ENCODE results near the gene FOXJ2.
"Not testable (repeated sequence)": the region's sequence is repeated elsewhere in the genome, so short reads cannot be mapped to it uniquely, and the experiment has no call there.

The FOXJ2 gene

DNA sequence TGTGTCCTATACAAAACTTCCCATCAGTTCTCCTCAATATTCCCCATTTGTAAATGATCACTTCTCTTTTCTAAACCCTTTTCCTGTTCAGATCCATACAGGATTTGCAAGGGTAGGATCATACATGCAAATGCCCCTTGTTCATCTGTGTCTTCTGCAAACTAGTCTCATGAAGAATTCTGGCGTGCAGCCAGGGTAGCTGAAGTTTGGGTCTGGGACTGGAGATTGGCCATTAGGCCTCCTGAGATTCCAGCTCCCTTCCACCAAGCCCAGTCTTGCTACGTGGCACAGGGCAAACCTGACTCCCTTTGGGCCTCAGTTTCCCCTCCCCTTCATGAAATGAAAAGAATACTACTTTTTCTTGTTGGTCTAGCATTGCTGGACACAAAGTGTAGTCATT is 22.3 kb downstream of the FOXJ2 start:
- DNase-seq (ENCODE audit: low read depth) = no peak

GRCh38 chr12:8057306-8057705 is 24.8 kb downstream of the FOXJ2 start:
- no peak for DNase-seq (ENCODE audit: low read depth)
- no peak overlapping the region for H3K4me3 ChIP-seq (ENCODE audit: low read depth, low read length)

More for the DNA sequence above, 22.3 kb downstream of the FOXJ2 start:
- no peak overlapping the region for H3K4me3 ChIP-seq (ENCODE audit: low read depth, low read length)

GRCh38 chr12:8057839-8058238 is 25.3 kb downstream of the FOXJ2 start:
- H3K4me3 ChIP-seq (ENCODE audit: low read depth, low read length) = no peak overlapping the region
- DNase-seq (ENCODE audit: low read depth) = peak; percentile 55

DNA sequence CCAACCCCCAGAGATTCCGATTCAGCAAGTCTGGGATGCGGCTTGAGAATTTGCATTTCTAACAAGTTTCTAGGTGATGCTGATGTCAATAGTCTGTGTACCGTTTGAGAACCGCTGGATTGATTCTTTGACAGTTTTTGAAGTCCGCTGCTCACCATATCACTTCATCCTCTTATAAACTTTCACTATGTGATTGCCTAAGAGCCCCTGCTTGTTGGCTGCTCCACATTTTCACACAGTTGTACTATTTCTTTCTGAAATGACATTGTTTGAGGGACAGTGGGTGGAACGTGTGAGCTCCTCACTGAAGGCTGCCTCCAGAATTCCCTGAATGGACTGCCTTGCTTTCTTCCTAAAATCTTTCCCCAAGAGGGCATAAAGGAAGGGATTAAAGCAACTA is 26.0 kb downstream of the FOXJ2 start:
- DNase-seq (ENCODE audit: low read depth) = no peak
- no peak overlapping the region for H3K4me3 ChIP-seq (ENCODE audit: low read depth, low read length)

- H3K4me3 ChIP-seq (ENCODE audit: low read depth, low read length) = no peak overlapping the region
These were observed 31.6 kb downstream of the FOXJ2 start for GRCh38 chr12:8064131-8064530.

GRCh38 chr12:8065991-8066594 is 33.6 kb downstream of the FOXJ2 start, which contains the start of gene C3AR1:
Gene C3AR1, minus strand, starts transcription at chr12:8066359. Its CDS starts 6,174 bp downstream, at chr12:8060185.
- DNase-seq (ENCODE audit: low read depth) = peak; percentile 25
- no peak within 1 kb of the TSS for H3K4me3 ChIP-seq (ENCODE audit: low read depth, low read length)

More at GRCh38 chr12:8064131-8064530, 31.6 kb downstream of the FOXJ2 start:
- no peak for DNase-seq (ENCODE audit: low read depth)

DNA sequence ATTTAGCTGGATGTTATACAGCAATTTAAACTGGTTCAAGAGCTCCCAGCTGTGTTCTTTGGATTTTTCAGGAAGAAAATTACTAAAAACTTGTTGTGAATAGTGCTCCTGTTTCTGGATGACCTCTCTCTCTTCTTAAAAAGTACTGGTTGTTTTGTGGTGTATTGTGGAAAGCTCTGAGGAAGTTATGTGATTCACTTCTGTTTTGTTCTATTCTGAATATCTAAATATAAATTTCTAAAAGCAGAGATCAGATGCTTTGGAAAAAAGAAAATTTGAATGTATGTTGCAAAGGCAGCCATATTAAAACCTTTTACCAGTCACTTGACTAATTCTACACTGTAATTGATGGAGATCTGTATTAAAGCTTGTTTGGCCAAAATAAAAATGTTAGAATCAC is 37.1 kb downstream of the FOXJ2 start:
- H3K4me3 ChIP-seq (ENCODE audit: low read depth, low read length) = no peak overlapping the region
- no peak for DNase-seq (ENCODE audit: low read depth)

- not testable (repeated sequence) for H3K4me3 ChIP-seq (ENCODE audit: low read depth, low read length); DNase-seq (ENCODE audit: low read depth)
These were observed 39.3 kb downstream of the FOXJ2 start for GRCh38 chr12:8071820-8072219.

DNA sequence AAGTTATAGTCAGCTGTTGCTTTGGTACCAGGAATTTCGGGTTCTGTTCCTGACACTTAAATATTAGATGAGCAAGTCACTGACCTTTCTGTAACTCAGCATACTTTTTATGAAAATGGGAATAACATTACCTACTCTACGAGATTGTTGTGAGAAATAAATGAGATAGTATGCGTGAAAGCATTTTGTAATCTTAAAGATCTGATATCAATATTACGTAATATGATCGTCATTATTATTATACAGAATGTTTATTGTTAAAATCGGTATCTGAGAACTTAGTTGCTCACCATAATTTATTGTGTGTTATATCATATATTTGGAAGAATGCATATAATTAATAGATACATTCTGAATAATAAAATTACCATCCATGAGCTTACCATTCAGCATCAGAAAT is 43.4 kb downstream of the FOXJ2 start:
- no peak for DNase-seq (ENCODE audit: low read depth)
- no peak overlapping the region for H3K4me3 ChIP-seq (ENCODE audit: low read depth, low read length)

DNA sequence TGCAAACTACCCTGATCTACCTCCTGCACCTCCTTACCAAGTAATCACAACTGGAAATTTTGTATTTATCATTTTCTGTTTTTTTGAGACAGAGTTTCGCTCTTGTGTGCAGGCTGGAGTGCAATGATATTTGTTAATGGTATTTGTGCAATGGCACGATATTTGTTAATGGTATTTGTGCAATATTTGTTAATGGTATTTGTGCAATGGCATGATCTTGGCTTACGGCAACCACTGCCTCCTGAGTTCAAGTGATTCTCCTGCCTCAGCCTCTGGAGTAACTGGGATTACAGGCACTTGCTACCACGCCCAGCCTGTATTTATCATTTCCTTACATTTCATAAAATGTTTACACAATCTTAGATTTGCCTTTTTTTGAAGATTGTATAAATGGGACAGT is 43.9 kb downstream of the FOXJ2 start:
- H3K4me3 ChIP-seq (ENCODE audit: low read depth, low read length) = no peak overlapping the region
- no peak for DNase-seq (ENCODE audit: low read depth)

GRCh38 chr12:8077207-8077606 is 44.7 kb downstream of the FOXJ2 start:
- DNase-seq (ENCODE audit: low read depth) = no peak
- no peak overlapping the region for H3K4me3 ChIP-seq (ENCODE audit: low read depth, low read length)

DNA sequence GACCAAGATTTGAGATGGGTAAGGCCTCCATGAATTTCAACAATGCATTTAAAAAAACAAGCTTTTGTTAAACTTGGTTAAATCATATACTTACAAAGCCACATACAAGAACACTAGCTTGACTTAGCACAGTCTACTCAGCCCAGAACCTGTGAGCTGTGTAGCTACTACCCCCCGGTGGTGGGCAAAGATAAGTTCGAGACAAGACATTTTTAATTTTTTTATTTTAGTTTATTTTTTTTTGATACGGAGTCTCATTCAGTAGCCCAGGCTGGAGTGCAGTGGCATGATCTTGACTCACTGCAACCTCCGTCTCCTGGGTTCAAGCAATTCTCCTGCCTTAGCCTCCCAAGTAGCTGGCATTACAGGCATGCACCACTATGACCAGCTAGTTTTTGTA is 45.9 kb downstream of the FOXJ2 start:
- H3K4me3 ChIP-seq (ENCODE audit: low read depth, low read length) = no peak overlapping the region
- peak; percentile 67 for DNase-seq (ENCODE audit: low read depth)

DNA sequence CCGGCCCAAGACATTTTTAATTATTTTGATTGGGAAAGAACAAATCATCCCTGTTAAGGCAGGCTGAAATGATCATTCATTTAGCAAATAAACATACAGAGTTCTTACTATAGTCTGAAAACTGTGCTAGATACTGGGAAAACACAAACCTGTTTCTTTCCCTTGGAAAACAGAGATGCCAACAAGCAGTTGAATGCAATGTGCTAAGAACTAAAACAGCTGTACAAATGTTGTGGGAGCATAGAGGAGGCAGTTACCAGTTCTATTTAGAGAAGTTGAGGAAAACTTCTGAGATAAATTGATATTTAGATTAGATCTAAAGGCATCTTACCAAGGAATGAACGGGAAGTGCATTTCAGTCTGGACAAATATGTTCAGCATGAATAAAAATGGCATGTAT is 46.4 kb downstream of the FOXJ2 start:
- no peak for DNase-seq (ENCODE audit: low read depth)
- H3K4me3 ChIP-seq (ENCODE audit: low read depth, low read length) = no peak overlapping the region

- no peak overlapping the region for H3K4me3 ChIP-seq (ENCODE audit: low read depth, low read length)
- no peak for DNase-seq (ENCODE audit: low read depth)
These were observed 47.6 kb downstream of the FOXJ2 start for GRCh38 chr12:8080120-8080519.

- no peak for DNase-seq (ENCODE audit: low read depth)
- peak overlapping the region; percentile 91 for H3K4me3 ChIP-seq (ENCODE audit: low read depth, low read length)
These were observed 48.9 kb downstream of the FOXJ2 start for GRCh38 chr12:8081251-8081920.

- H3K4me3 ChIP-seq (ENCODE audit: low read depth, low read length) = peak overlapping the region; percentile 91
- DNase-seq (ENCODE audit: low read depth) = no peak
These were observed 50.2 kb downstream of the FOXJ2 start for GRCh38 chr12:8082808-8083100.

GRCh38 chr12:8084351-8084750 is 51.8 kb downstream of the FOXJ2 start:
- not testable (repeated sequence) for H3K4me3 ChIP-seq (ENCODE audit: low read depth, low read length); DNase-seq (ENCODE audit: low read depth)

- DNase-seq (ENCODE audit: low read depth) = no peak
These were observed 55.1 kb downstream of the FOXJ2 start for GRCh38 chr12:8087666-8088065.

GRCh38 chr12:8088574-8088973 is 56.1 kb downstream of the FOXJ2 start:
- no peak overlapping the region for H3K4me3 ChIP-seq (ENCODE audit: low read depth, low read length)
- DNase-seq (ENCODE audit: low read depth) = no peak

More at GRCh38 chr12:8087666-8088065, 55.1 kb downstream of the FOXJ2 start:
- H3K4me3 ChIP-seq (ENCODE audit: low read depth, low read length) = no peak overlapping the region

DNA sequence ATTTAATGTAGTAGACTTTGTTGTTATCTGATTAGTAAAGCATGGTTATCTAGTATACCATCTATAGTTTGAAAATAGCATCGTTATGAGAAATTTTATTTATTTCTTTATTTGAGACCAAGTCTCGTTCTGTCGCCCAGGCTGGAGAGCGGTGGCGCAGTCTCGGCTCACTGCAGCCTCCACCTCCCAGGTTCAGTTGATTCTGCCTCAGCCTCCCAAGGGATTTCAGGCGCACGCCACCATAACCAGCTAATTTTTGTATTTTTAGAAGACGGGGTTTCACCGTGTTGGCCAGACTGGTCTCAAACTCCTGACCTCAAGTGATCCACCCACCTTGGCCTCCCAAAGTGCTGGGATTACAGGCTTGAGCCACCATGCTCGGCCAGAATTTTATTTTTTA is 56.8 kb downstream of the FOXJ2 start:
- not testable (repeated sequence) for H3K4me3 ChIP-seq (ENCODE audit: low read depth, low read length); DNase-seq (ENCODE audit: low read depth)

DNA sequence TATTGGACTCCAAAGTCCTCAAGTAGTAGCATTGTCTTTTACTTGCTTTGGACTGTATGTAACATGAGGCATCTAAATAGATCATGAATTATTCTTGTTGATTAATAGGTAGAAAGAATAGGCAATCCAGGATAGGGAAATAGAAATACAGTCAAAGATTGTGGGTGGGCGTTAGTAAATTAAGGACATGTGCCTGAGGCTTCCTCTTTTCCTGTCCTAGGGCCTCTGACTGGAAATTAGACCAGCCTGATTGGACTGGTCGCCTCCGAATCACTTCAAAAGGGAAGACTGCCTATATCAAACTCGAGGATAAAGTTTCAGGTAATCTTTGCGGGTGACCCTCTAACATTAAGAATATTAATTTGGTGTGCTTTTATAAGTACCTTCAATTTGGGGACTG is 57.2 kb downstream of the FOXJ2 start:
- DNase-seq (ENCODE audit: low read depth) = no peak
- no peak overlapping the region for H3K4me3 ChIP-seq (ENCODE audit: low read depth, low read length)
